Body of pancreas (tissue), 4 donors: ENCODE results near the gene DUSP6.

Experiments
- POLR2A ChIP-seq, 3 donors: fragments of 450-650 bp; IDR thresholded peaks; one replicate each; pipeline ENCODE4 v1.6.1; 2016; ENCODE audit warnings: antibody characterized with exemption in 3 of 3, mild to moderate bottlenecking in 2 of 3
- TF ChIP-seq, protein P1 (sequence below), 7 experiments: fragments of 450-650 bp in 4 of 7; fragments of 200-600 bp in 3 of 7; sonication (generic) in 3 of 7; IDR thresholded peaks; one replicate each; pipeline ENCODE4 v1.5.1; 2016 to 2019; ENCODE audit warnings: antibody characterized with exemption in 7 of 7

DNA sequence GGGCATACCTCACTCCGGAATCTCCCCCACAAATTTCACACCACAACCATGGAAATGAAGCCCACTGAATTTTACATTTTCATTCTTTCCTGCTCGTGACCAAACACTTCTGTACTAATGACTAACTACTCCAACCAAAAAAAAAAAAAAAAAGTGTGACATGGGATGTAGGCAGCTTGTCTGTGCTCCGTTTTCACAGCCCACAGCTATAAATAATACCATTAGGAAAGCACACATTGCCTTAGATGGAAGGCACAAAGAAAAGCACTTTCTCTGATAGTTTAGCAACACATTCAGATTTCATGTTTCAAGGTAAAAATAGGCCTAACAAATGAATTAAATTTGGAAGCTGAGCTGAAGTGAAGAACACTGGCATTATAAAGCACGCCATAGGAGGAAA lies 42.5 kb downstream of the DUSP6 start:
- TF ChIP-seq, protein P1, sequence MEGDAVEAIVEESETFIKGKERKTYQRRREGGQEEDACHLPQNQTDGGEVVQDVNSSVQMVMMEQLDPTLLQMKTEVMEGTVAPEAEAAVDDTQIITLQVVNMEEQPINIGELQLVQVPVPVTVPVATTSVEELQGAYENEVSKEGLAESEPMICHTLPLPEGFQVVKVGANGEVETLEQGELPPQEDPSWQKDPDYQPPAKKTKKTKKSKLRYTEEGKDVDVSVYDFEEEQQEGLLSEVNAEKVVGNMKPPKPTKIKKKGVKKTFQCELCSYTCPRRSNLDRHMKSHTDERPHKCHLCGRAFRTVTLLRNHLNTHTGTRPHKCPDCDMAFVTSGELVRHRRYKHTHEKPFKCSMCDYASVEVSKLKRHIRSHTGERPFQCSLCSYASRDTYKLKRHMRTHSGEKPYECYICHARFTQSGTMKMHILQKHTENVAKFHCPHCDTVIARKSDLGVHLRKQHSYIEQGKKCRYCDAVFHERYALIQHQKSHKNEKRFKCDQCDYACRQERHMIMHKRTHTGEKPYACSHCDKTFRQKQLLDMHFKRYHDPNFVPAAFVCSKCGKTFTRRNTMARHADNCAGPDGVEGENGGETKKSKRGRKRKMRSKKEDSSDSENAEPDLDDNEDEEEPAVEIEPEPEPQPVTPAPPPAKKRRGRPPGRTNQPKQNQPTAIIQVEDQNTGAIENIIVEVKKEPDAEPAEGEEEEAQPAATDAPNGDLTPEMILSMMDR (IDR thresholded peaks at IDR 0.05): no peak
- TF ChIP-seq POLR2A (IDR thresholded peaks at IDR 0.05): no peak
